NCI-H2171 treated with DMSO at 0.1 percent for 48 hours (cell line): ENCODE measurements around the gene GAB2.
"Not testable (repeated sequence)": the region's sequence is repeated elsewhere in the genome, so short reads cannot be mapped to it uniquely, and the experiment has no call there.

Experiments
- DNase-seq: peaks from one replicate; lab custom pipeline; 2025; lab: John Stamatoyannopoulos, UW

GAB2 gene

GRCh38 chr11:78312712-78313111 is 104.9 kb downstream of the GAB2 start:
- DNase-seq: no peak

- no peak for DNase-seq
These were observed 105.8 kb downstream of the GAB2 start for GRCh38 chr11:78311702-78312371.

GRCh38 chr11:78310500-78310909 is 107.1 kb downstream of the GAB2 start:
- DNase-seq: no peak

GRCh38 chr11:78304201-78304600 is 113.4 kb downstream of the GAB2 start:
- no peak for DNase-seq

GRCh38 chr11:78300108-78300839 is 117.3 kb downstream of the GAB2 start:
- DNase-seq: no peak

- DNase-seq: no peak
These were observed 118.5 kb downstream of the GAB2 start for GRCh38 chr11:78299000-78299710.

GRCh38 chr11:78298291-78298771 is 119.3 kb downstream of the GAB2 start:
- no peak for DNase-seq

- DNase-seq: no peak
These were observed 121.4 kb downstream of the GAB2 start for GRCh38 chr11:78295991-78296930.

GRCh38 chr11:78295347-78295746 is 122.3 kb downstream of the GAB2 start:
- DNase-seq: no peak

GRCh38 chr11:78294100-78294499 is 123.5 kb downstream of the GAB2 start:
- not testable (repeated sequence) for DNase-seq

- no peak for DNase-seq
These were observed 124.1 kb downstream of the GAB2 start for GRCh38 chr11:78293536-78293935.

- DNase-seq: no peak
These were observed 125.4 kb downstream of the GAB2 start for GRCh38 chr11:78292109-78292803.

- no peak for DNase-seq
These were observed 126.0 kb downstream of the GAB2 start for GRCh38 chr11:78291503-78292108.

GRCh38 chr11:78290293-78291176 is 127.1 kb downstream of the GAB2 start:
- no peak for DNase-seq

GRCh38 chr11:78289552-78290292 is 127.9 kb downstream of the GAB2 start:
- DNase-seq: no peak

- no peak for DNase-seq
These were observed 133.4 kb downstream of the GAB2 start for GRCh38 chr11:78284260-78284659.

- no peak for DNase-seq
These were observed 134.8 kb downstream of the GAB2 start for GRCh38 chr11:78282821-78283220.

GRCh38 chr11:78281511-78281910 is 136.1 kb downstream of the GAB2 start:
- DNase-seq: no peak
